CD8-positive, alpha-beta memory T cell (primary cell): ENCODE results near the gene EFHC1. TPM values are rescaled to one million over a fixed set of nuclear protein-coding genes. Genes with fewer than 3 reads are reported as not detected.

Experiments
- CTCF ChIA-PET: fragments of 350-600 bp; sonication (Branson Sonifier 250); formaldehyde crosslinking; loops from one replicate; lab custom pipeline; 2021; ENCODE audit warnings: antibody characterized with exemption; lab: Charles Lee
- POLR2A ChIA-PET: fragments of 350-600 bp; sonication (Branson Sonifier 250); formaldehyde crosslinking; loops from one replicate; lab custom pipeline; 2021; ENCODE audit warnings: antibody characterized with exemption; lab: Charles Lee
- DNase-seq, 5 donors: peaks; one replicate each; pipeline versions ENCODE4 v3.0.0 to v3.0.0-alpha.2; 2020 to 2022; ENCODE audit warnings: mixed read lengths in 1 of 5
- H3K27ac ChIP-seq: one replicate; pipeline ENCODE4 v1.7.0; 2013; ENCODE audit warnings: low read depth, mild to moderate bottlenecking, low read length, moderate library complexity
- H3K27me3 ChIP-seq: 2 replicates; pipeline ENCODE4 v1.7.0; 2013; ENCODE audit warnings: low read length, mild to moderate bottlenecking; ENCODE audit not compliant: insufficient read depth, poor library complexity, severe bottlenecking
- H3K36me3 ChIP-seq: 2 replicates; pipeline ENCODE4 v1.7.0; 2013; ENCODE audit warnings: mild to moderate bottlenecking, low read length, moderate library complexity; ENCODE audit not compliant: insufficient read depth
- H3K4me1 ChIP-seq: 2 replicates; pipeline ENCODE4 v1.7.0; 2013; ENCODE audit warnings: mild to moderate bottlenecking, low read length, moderate library complexity; ENCODE audit not compliant: insufficient read depth
- H3K4me3 ChIP-seq: 2 replicates; pipeline ENCODE4 v1.7.0; 2013; ENCODE audit warnings: mild to moderate bottlenecking, low read length
- H3K9me3 ChIP-seq: 2 replicates; pipeline ENCODE4 v1.7.0; 2013; ENCODE audit warnings: mild to moderate bottlenecking, low read length
- H3K27ac Mint-ChIP-seq, 8 donors: one replicate each; pipeline ENCODE4 v1.8.0; 2020 to 2021; ENCODE audit warnings: mixed read lengths in 8 of 8, mild to moderate bottlenecking in 6 of 8, inconsistent platforms in 3 of 8, moderate library complexity in 3 of 8
- H3K27me3 Mint-ChIP-seq, 2 donors: one replicate each; pipeline ENCODE4 v1.8.0; 2020 to 2021; ENCODE audit warnings: mixed read lengths in 2 of 2, mild to moderate bottlenecking in 1 of 2, moderate library complexity in 1 of 2
- H3K36me3 Mint-ChIP-seq, 3 donors: one replicate each; pipeline ENCODE4 v1.8.0; 2020 to 2021; ENCODE audit warnings: mixed read lengths in 3 of 3, inconsistent platforms in 1 of 3, mild to moderate bottlenecking in 1 of 3
- H3K4me1 Mint-ChIP-seq, 3 donors: one replicate each; pipeline ENCODE4 v1.8.0; 2020 to 2021; ENCODE audit warnings: mixed read lengths in 3 of 3, inconsistent platforms in 1 of 3, mild to moderate bottlenecking in 1 of 3
- H3K4me3 Mint-ChIP-seq, 7 donors: one replicate each; pipeline ENCODE4 v1.8.0; 2020 to 2021; ENCODE audit warnings: mixed read lengths in 7 of 7, mild to moderate bottlenecking in 6 of 7, moderate library complexity in 4 of 7, inconsistent platforms in 2 of 7
- H3K9me3 Mint-ChIP-seq, 5 donors: one replicate each; pipeline ENCODE4 v1.8.0; 2020 to 2022; ENCODE audit warnings: mixed read lengths in 5 of 5, mild to moderate bottlenecking in 3 of 5, moderate library complexity in 2 of 5, inconsistent platforms in 1 of 5
- polyA plus RNA-seq: library from polyadenylated mRNA; unstranded; fragments of 300-500 nt; fragmentation: Illumina TruSeq; gene quantifications from one replicate; pipeline ENCODE4 v1.2.3, GENCODE V29; 2021
- total RNA-seq, 2 experiments: library from RNA; stranded (reverse); gene quantifications; one replicate each; pipeline ENCODE4 v1.2.3, GENCODE V29; 2021

Gene EFHC1
- total and polyA plus RNA-seq, 3 experiments from 2014 or later, result 1.9 to 5.1 (median 2.6) TPM

DNA sequence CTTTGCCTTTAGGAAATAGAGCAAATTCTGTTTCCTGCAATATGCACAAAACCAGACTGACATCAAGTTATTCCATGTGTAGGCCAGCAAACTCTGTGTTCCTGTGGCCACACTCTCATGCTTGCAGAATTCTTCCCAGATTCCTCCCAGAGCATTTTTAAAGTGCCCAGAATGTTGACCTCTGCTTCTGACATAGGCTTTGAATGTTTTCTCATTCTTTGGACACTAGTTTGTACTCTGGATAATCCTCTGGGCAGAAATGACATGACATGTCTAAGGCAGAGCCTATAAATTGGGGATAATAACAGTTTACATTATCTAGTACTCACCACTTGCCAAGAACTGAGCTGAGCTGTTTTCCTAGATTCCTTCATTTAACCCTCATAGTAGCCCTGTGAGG is 9.2 kb upstream of the EFHC1 start:
- Histone ChIP-seq H3K27me3 (no peaks in the 10 kb centered on the region), H3K36me3 (no peaks in the 10 kb centered on the region), H3K4me1 (no peaks in the 10 kb centered on the region), H3K27ac (no peak overlapping the region), H3K4me3 (no peak overlapping the region), H3K9me3 (no peaks in the 10 kb centered on the region)
- Mint-ChIP-seq H3K36me3 (peaks cover 0 to 6% (median 2%) of the 10 kb centered on the region in 3 donors), H3K9me3 (no peaks in the 10 kb centered on the region), H3K4me3 (no peak overlapping the region), H3K27me3 (no peaks in the 10 kb centered on the region), H3K4me1 (peaks cover 5 to 22% (median 12%) of the 10 kb centered on the region in 3 donors), H3K27ac (peak overlapping the region in 3 of 8 donors; percentile 19 to 90 (median 40))
- no peak for DNase-seq
- POLR2A ChIA-PET, result no interaction called here
- CTCF ChIA-PET, result interaction anchor here (1.7 to 1.8 kb wide), 2 partner anchors 124 to 126 kb away, joined by 4 to 5 read pairs; partner anchors contain the start of gene MCM3

DNA sequence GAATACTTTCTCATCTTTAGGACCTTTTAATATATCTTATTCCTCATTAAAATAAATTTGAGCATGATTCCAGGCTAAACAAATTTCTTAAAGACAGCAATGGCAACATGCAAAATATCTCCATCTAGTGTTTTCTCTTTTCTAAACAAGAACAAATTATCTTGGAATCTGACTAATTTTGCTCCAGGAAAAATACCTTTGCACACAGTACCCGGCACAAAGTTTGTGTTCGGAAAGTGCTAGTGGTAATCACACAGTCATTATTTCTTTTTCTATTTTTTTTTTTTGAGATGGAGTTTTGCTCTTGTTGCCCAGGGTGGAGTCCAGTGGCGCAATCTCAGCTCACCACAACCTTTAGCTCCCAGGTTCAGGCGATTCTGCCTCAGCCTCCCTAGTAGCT is 8.2 kb upstream of the EFHC1 start:
- Mint-ChIP-seq H3K4me3 (no peak overlapping the region), H3K9me3 (no peaks in the 10 kb centered on the region), H3K27ac (peak overlapping the region in 2 of 8 donors; percentile 3 to 14), H3K4me1 (peaks cover 8 to 29% (median 19%) of the 10 kb centered on the region in 3 donors), H3K27me3 (no peaks in the 10 kb centered on the region), H3K36me3 (peaks cover 0 to 5% (median 0%) of the 10 kb centered on the region in 3 donors)
- Histone ChIP-seq H3K4me1 (peaks cover 9% of the 10 kb centered on the region), H3K9me3 (no peaks in the 10 kb centered on the region), H3K36me3 (no peaks in the 10 kb centered on the region), H3K27me3 (no peaks in the 10 kb centered on the region), H3K4me3 (no peak overlapping the region), H3K27ac (no peak overlapping the region)
- DNase-seq, result no peak
- ChIA-PET CTCF (interaction anchor here (1.3 to 1.9 kb wide), 2 partner anchors 126 to 240 kb away, joined by 3 to 4 read pairs; no protein-coding TSS in a partner anchor), POLR2A (no interaction called here)

DNA sequence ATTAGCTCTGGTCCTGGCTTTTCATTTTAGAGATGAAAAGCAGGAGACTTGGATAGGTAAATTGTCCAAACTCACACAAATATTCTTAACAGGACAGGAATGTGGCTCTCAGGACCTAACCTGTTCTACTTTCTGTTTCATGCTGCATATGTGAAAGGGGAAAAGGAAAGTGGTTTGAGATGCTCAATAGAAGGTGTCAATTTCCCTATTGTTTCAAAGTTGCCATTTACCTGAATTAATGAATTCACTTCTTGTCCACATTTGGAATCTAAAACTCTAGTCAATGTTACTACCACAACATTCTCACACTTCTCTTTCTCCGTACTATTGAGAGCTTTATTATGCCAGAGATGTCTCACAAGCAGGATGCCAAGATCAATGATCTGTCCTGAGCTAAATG is 4.8 kb upstream of the EFHC1 start:
- Histone ChIP-seq H3K27me3 (no peaks in the 10 kb centered on the region), H3K36me3 (no peaks in the 10 kb centered on the region), H3K27ac (no peak overlapping the region), H3K4me3 (no peak overlapping the region), H3K4me1 (peaks cover 17% of the 10 kb centered on the region), H3K9me3 (no peaks in the 10 kb centered on the region)
- DNase-seq, result no peak
- no peak overlapping the region for H3K4me3 Mint-ChIP-seq
- H3K9me3 Mint-ChIP-seq, result no peaks in the 10 kb centered on the region
- peak overlapping the region in 1 of 8 donors; percentile 61 for H3K27ac Mint-ChIP-seq
- H3K36me3 Mint-ChIP-seq, result no peaks in the 10 kb centered on the region
- peaks cover 14 to 27% (median 22%) of the 10 kb centered on the region in 3 donors for H3K4me1 Mint-ChIP-seq
- peaks cover 0 to 3% of the 10 kb centered on the region in 2 donors for H3K27me3 Mint-ChIP-seq
- ChIA-PET POLR2A (interaction anchor here (1.1 kb wide), 1 partner anchor 17 kb away, joined by 3 read pairs; no protein-coding TSS in a partner anchor), CTCF (interaction anchor here (0.8 to 5.7 kb wide), 8 partner anchors 10 to 247 kb away, joined by 3 to 40 read pairs (median 4); no protein-coding TSS in a partner anchor)

- H3K4me3 ChIP-seq, result no peak overlapping the region
- POLR2A ChIA-PET, result interaction anchor here (1.1 kb wide), 1 partner anchor 18 kb away, joined by 3 read pairs; no protein-coding TSS in a partner anchor
Observed at GRCh38 chr6:52415917-52416628, 4.1 kb upstream of the EFHC1 start.

DNA sequence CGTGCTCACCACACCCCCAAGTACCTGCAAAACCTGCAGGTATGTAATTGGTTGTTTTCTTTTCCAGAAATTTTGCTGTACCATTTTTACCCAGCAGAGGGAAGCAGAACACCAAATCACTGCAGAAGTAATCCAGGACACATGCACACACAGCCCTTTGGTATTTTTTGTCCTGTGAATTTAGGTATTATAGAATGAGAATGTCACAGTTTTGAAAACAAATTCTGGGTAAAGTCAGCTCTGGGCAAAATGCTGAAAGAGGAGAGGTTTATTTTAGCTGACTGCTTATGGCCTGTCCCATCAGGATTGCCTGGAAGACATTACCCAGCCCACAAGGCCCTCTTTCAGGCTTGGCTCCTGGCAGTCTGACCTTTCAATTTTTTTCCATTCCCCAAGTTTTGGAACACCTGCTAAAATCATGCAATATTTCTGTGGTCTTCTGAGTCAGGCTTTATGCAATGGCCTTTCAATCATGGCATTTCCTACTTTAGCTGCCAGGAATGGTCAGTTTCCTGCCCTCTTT is 3.5 kb upstream of the EFHC1 start:
- Histone ChIP-seq H3K27me3 (no peaks in the 10 kb centered on the region), H3K4me1 (peaks cover 24% of the 10 kb centered on the region), H3K9me3 (no peaks in the 10 kb centered on the region), H3K27ac (no peak overlapping the region), H3K4me3 (no peak overlapping the region), H3K36me3 (no peaks in the 10 kb centered on the region)
- H3K4me1 Mint-ChIP-seq, result peaks cover 14 to 27% (median 22%) of the 10 kb centered on the region in 3 donors
- ChIA-PET POLR2A (no interaction called here), CTCF (interaction anchor here (0.6 to 5.7 kb wide), 12 partner anchors 8 to 248 kb away, joined by 3 to 40 read pairs (median 5); partner anchors contain the start of genes MCM3 and TRAM2)
- no peaks in the 10 kb centered on the region for H3K36me3 Mint-ChIP-seq
- H3K9me3 Mint-ChIP-seq, result no peaks in the 10 kb centered on the region
- peak in 4 of 5 donors; percentile 16 to 71 (median 62) for DNase-seq
- H3K4me3 Mint-ChIP-seq, result peak overlapping the region in 2 of 7 donors; percentile 41 to 79
- peak overlapping the region in 3 of 8 donors; percentile 21 to 44 (median 40) for H3K27ac Mint-ChIP-seq
- peaks cover 0 to 3% of the 10 kb centered on the region in 2 donors for H3K27me3 Mint-ChIP-seq

More at GRCh38 chr6:52415917-52416628, 4.1 kb upstream of the EFHC1 start:
- Mint-ChIP-seq H3K9me3 (no peaks in the 10 kb centered on the region), H3K27me3 (peaks cover 0 to 3% of the 10 kb centered on the region in 2 donors), H3K4me3 (peak overlapping the region in 1 of 7 donors; percentile 79), H3K27ac (peak overlapping the region in 3 of 8 donors; percentile 21 to 44 (median 40)), H3K36me3 (no peaks in the 10 kb centered on the region), H3K4me1 (peaks cover 14 to 27% (median 22%) of the 10 kb centered on the region in 3 donors)
- H3K36me3 ChIP-seq, result no peaks in the 10 kb centered on the region
- peaks cover 24% of the 10 kb centered on the region for H3K4me1 ChIP-seq
- no peak for DNase-seq
- CTCF ChIA-PET, result interaction anchor here (0.8 to 5.7 kb wide), 15 partner anchors 8 to 249 kb away, joined by 3 to 40 read pairs (median 4); partner anchors contain the start of gene MCM3
- H3K27ac ChIP-seq, result no peak overlapping the region
- no peaks in the 10 kb centered on the region for H3K27me3 ChIP-seq
- no peaks in the 10 kb centered on the region for H3K9me3 ChIP-seq

- Histone ChIP-seq H3K36me3 (no peaks in the 10 kb centered on the region), H3K27me3 (no peaks in the 10 kb centered on the region), H3K9me3 (no peaks in the 10 kb centered on the region), H3K4me1 (peaks cover 24% of the 10 kb centered on the region), H3K4me3 (no peak overlapping the region), H3K27ac (no peak overlapping the region)
- Mint-ChIP-seq H3K27me3 (peaks cover 0 to 3% of the 10 kb centered on the region in 2 donors), H3K27ac (peak overlapping the region in 1 of 8 donors; percentile 35), H3K36me3 (no peaks in the 10 kb centered on the region), H3K4me3 (peak overlapping the region in 2 of 7 donors; percentile 17 to 63), H3K9me3 (no peaks in the 10 kb centered on the region), H3K4me1 (peaks cover 14 to 23% (median 18%) of the 10 kb centered on the region in 3 donors)
- ChIA-PET CTCF (interaction anchor here (1.7 to 5.7 kb wide), 3 partner anchors 234 to 247 kb away, joined by 7 to 40 read pairs (median 8); no protein-coding TSS in a partner anchor), POLR2A (no interaction called here)
- DNase-seq, result no peak
Observed at GRCh38 chr6:52417675-52418111, 2.4 kb upstream of the EFHC1 start.

DNA sequence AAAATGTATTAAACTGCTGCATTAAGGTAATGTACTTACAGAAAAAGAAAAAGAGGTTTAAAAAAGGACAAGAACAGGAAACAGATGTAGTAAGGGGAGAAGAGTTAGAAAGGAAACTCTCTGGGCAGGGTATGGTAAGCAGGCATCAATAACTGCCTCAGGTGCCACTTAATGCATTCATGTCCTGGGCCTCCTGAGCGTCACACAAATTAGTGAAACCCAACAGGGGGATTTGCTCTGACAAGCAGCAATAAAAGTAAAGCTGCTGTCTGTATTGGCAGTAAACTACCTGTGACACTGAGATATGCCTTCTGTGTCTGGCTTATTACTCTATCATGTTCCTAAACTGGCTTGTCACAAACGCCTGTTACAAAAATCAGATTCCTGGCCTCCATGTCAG is 1.5 kb upstream of the EFHC1 start:
- peaks cover 14 to 21% (median 16%) of the 10 kb centered on the region in 3 donors for H3K4me1 Mint-ChIP-seq
- Histone ChIP-seq H3K4me3 (no peak overlapping the region), H3K27me3 (no peaks in the 10 kb centered on the region), H3K4me1 (peaks cover 24% of the 10 kb centered on the region), H3K9me3 (no peaks in the 10 kb centered on the region), H3K36me3 (no peaks in the 10 kb centered on the region), H3K27ac (no peak overlapping the region)
- H3K36me3 Mint-ChIP-seq, result no peaks in the 10 kb centered on the region
- H3K4me3 Mint-ChIP-seq, result peak overlapping the region in 5 of 7 donors; percentile 28 to 48 (median 40)
- ChIA-PET POLR2A (interaction anchor here (1.6 kb wide), 1 partner anchor 133 kb away, joined by 7 read pairs; the partner anchor contains the start of gene MCM3), CTCF (interaction anchor here (0.8 to 5.7 kb wide), 11 partner anchors 17 to 244 kb away, joined by 3 to 40 read pairs (median 4); partner anchors contain the start of gene MCM3)
- no peaks in the 10 kb centered on the region for H3K9me3 Mint-ChIP-seq
- no peak for DNase-seq
- H3K27me3 Mint-ChIP-seq, result peaks cover 0 to 3% of the 10 kb centered on the region in 2 donors
- no peak overlapping the region for H3K27ac Mint-ChIP-seq
